Umbilical cord (tissue), 2 donors: ENCODE results near the gene TSC2. TPM values are rescaled to one million over a fixed set of nuclear protein-coding genes. Genes with fewer than 3 reads are reported as not detected.
"Not testable (repeated sequence)": the region's sequence is repeated elsewhere in the genome, so short reads cannot be mapped to it uniquely, and the experiment has no call there.

Experiments
- DNase-seq: peaks from one replicate; pipeline ENCODE4 v3.0.0-alpha.2; 2015; ENCODE audit warnings: low spot score
- total RNA-seq: library from RNA; depleted of rRNA; stranded (reverse); fragments of >200 nt; gene quantifications from one replicate; pipeline ENCODE4 v1.2.3, GENCODE V29; 2014; ENCODE audit warnings: low replicate concordance; ENCODE audit not compliant: insufficient read depth

The TSC2 gene
- total RNA-seq, 1 donor from 2014 or later: 50.1 TPM

DNA sequence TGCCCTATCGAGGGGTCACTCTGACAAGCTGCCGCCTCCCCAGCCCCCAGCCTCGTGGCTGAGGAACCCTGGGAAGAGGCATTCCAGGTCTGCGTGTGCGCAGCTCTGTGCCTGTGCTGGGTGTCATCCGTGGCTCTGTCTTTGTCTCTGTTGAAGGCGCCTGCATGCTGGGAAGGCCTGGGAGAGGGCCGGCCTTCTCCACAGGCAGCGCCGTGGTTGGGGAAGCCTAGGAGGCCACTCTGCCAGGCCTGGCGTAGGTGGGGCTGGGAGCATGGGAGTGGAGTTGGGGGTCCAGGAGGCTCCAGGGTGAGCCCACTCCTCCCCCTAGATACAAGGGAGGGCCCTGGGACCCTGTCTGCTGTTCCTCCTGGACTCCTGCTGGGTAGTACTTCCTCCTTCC lies 17.7 kb upstream of the TSC2 start:
- no peak for DNase-seq

GRCh38 chr16:2031081-2031577 lies 16.7 kb upstream of the TSC2 start:
- DNase-seq: no peak

DNA sequence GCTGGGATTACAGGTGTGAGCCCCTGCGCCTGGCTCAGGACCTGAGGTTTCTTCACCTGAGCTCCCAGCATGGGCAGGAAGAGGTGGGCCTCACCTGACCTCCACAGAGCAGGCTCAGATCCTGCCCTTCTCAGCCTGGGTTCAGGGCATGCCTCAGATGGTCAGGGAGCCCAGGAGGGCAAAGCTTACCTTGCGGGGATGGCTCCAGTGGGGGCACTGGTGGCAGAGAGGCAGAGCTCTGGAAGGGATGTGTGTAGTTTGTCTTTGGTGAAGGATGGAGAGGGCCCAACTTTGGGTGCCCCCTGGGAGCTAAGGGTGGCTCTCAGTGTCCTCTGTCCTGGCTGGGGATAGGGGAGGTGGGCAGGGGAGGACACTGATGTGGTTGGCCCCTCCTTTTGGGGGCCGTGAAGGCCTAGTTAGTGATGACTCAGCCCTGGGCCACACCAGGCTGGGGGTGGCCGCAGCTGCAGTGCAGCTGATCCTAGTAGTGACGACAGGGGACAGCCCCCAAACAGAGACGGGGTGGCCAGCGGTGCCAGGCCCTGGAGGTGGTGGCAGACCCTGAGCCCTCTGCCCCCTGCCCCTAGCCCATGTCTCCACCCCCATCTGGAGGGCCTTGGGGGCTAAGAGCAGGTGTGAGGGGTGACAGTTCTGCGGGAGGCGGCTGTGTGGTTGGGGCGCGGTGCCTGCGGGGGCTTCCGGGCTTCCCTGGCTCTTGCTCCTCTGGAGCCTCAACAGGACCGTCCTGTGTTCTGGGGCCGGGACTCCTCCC lies 15.3 kb upstream of the TSC2 start:
- DNase-seq: no peak

DNA sequence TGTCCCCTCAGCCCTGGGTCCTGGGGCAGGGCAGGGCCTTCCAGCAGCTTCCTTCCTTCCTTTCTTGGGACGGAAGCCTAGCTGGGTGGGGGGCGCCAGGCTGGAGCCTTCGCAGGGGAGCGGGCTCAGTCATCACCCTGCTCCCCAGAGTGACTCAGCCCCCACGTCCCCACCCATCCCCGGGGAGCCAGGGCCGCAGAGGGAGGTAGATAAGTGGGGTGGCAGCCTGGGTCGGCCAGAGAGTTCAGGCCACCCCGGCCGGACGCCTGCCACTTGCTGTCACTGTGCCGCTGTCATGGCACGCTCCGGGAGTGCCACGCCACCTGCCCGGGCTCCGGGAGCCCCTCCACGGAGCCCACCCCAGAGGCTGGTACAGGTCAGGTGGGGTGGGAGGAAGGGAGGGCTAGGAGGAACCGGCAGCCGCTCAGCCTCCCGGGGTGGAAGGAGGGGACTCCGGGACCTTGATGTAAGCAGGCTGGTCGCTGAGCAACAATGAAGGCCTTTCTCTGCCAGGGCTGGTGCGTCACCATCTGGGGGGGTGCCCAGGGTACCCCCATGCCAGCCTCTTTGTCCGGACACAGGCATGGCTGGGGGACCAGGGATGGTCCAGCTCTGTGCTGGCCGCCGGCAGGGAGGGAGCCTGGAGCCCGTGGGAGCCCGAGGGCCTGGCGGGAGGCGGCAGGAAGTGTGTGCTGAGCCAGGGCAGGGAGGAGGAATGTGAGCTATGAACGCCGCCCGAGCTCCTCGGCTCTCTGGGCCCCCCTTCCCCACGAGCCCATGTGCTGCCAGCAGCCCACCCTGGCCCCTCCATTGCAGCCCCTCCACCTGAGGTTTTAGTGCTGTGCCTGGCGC lies 14.5 kb upstream of the TSC2 start:
- DNase-seq: peak; percentile 72

DNA sequence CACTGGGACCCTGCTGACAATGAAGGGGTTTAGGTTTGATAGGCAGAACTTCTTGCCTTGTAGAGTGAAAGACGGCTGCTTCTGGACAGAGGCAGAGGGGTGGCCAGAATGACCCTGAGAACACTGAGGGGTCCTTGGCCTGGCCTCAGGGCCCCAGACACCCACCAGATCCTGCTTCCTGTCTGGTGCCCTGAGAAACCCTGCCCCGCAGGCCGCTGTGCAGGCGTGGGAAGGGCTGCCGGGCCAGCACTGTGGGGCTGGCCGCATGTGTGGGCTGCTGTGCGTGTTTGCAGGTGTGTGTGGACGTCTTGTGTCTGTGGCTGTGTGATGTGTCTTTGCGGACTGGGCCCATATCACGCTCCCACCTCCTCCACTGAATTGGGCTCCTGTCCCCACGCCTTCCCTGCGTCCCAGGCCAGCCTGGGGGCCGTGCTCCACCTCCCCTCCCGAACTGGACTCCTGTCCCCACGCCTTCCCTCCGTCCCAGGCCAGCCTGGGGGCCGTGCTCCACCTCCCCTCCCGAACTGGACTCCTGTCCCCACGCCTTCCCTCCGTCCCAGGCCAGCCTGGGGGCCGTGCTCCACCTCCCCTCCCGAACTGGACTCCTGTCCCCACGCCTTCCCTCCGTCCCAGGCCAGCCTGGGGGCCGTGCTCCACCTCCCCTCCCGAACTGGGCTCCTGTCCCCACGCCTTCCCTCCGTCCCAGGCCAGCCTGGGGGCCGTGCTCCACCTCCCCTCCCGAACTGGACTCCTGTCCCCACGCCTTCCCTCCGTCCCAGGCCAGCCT lies 13.7 kb upstream of the TSC2 start:
- DNase-seq: not testable (repeated sequence)

DNA sequence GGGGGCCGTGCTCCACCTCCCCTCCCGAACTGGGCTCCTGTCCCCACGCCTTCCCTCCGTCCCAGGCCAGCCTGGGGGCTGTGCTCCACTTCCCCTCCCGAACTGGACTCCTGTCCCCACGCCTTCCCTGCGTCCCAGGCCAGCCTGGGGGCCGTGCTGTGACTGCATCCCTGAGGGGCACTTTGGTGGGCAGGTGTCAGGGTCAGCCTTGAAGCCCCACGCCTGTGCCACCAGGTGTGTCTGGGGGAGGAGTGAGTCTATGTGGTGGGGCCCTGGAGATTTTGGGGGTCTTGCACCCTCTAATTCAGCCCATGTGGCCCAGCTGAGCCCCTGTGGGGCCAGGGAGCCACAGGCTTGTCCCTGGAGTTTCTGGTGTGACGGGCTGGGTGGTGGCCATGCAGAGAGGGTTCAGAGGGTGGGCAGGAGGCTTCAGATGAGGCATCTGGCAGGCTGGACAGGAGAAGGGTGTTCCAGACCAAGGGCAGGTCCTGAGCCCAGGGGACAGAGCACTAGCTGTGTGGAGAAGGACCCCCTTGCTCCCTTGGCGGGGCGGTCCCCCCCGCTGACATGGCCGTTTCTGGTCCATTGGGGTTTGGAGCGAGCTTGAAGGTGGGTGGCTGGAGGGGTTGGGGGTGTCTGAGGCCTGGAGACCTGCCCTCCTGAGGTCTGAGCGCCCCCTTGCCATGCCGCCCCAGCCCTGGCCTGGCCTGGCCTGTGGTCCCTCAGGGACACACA lies 12.9 kb upstream of the TSC2 start:
- DNase-seq: no peak

- DNase-seq: peak; percentile 84
These were observed 12.2 kb upstream of the TSC2 start for GRCh38 chr16:2035431-2036199.

DNA sequence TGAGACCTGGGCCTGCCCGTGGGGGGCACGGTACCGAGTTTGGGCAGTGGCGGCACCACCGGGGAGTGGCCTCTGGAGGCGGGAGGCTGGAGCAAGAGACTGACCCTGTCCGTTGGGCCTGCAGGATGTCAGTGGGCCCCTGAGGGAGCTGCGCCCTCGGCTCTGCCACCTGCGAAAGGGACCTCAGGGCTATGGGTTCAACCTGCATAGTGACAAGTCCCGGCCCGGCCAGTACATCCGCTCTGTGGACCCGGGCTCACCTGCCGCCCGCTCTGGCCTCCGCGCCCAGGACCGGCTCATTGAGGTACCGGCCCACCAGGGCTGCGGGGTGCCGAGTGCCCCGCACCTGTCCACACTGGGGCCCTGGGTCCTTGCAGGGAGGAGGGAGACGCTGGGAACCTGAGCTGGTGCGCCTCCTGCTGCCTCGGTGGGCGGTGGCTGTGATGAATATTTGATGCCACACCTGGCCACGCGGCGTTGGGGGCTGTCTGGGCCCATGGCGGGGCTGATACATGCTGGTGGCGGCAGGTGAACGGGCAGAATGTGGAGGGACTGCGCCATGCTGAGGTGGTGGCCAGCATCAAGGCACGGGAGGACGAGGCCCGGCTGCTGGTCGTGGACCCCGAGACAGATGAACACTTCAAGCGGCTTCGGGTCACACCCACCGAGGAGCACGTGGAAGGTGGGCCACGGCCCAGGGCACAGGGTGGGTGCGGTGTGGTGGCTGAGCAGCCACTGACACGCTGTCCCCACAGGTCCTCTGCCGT lies 11.4 kb upstream of the TSC2 start:
- no peak for DNase-seq

DNA sequence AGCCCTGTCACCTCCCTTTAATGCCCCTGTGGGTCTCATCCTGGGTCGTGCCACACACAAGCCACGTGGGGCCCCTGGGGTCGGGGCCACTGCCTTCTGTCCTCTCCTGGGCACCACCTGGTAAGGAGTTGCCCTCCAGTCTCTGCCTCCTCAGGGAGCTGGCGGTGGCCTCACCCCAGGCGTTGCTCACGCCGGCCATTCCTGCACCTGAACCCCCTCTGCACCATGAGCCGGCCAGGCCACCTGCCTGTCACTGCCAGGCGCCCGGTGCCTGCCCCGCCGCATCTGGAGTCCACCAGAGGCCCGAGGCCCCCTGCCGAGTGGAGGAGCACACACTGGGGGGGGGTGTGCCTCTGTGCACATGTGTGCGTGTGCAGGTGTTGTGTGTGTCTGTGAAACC lies 10.7 kb upstream of the TSC2 start:
- no peak for DNase-seq

DNA sequence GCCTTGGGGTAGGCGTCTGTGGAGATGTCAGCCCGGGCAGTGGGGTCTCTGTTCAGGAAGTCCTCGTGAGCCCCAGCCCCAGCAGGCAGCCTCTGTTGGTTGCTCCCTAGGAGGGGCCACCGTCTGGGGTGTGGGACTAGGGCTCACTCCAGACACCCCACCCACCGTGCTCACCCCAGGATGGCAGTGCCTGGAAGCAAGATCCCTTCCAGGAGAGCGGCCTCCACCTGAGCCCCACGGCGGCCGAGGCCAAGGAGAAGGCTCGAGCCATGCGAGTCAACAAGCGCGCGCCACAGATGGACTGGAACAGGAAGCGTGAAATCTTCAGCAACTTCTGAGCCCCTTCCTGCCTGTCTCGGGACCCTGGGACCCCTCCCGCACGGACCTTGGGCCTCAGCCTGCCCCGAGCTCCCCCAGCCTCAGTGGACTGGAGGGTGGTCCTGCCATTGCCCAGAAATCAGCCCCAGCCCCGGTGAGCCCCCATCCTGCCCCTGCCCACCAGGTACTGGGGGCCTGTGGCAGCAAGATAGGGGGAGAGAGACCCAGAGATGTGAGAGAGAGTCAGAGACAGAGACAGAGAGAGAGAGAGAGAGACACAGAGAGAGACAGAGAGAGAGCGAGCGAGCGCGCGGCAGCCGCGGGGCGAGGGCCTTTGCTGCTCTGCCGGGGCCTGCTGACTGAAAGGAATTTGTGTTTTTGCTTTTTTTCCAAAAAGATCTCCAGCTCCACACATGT lies 10.0 kb upstream of the TSC2 start:
- no peak for DNase-seq

DNA sequence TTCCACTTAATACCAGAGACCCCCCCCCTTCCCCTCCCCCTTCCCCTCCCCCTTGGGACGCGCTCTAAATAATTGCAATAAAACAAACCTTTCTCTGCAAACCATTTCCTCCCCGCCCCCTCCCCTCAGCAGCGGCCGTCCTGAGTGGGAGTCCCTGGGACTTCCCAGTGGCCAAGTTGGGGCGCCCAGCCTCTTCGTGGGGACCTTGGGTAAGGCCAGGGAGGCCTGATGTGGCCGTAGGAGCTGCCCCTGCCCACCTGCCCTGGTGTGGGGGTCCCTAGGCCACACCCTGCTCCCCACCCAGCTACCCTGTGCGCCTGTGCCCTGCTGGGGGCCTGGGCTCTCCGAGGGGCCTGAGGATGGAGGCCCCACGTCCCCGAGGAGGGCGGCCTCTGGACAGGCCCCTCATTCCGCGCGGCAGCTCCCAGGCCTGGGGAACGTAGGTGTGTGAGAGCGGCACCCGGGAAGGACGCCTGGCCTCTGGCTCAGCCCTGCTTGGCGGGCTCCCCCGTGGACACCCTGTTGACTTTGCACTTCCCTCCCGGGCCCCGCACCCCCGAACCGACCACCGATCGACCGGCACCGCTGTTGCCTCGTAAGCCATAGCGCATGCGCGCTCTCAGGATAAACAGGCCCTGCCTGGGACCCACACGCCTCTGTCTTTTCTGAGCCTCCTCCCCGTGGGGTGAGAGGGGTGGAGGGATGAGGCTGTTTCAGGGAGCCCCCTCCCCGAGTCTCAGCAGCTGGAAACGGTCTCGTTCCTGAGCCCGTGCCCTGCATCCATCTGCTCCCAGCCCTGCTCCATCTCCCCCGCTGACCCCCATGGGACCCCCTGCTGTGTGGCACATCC lies 9.2 kb upstream of the TSC2 start:
- DNase-seq: peak; percentile 70

GRCh38 chr16:2039274-2040031 lies 8.3 kb upstream of the TSC2 start:
- DNase-seq: peak; percentile 97

GRCh38 chr16:2040041-2040786 lies 7.6 kb upstream of the TSC2 start:
- no peak for DNase-seq

- DNase-seq: no peak
These were observed 6.8 kb upstream of the TSC2 start for GRCh38 chr16:2040787-2041522.

GRCh38 chr16:2042171-2042985 lies 5.4 kb upstream of the TSC2 start:
- DNase-seq: peak; percentile 19
